Measurements from ENCODE around the gene ARHGAP21. TPM values are rescaled to one million over a fixed set of nuclear protein-coding genes. Genes with fewer than 3 reads are reported as not detected.
A peak's percentile ranks its signal among the peaks of the same experiment; 100 is the strongest.

ARHGAP21 gene
- total RNA-seq, 1 experiment from 2014 or later = 59.4 TPM

DNA sequence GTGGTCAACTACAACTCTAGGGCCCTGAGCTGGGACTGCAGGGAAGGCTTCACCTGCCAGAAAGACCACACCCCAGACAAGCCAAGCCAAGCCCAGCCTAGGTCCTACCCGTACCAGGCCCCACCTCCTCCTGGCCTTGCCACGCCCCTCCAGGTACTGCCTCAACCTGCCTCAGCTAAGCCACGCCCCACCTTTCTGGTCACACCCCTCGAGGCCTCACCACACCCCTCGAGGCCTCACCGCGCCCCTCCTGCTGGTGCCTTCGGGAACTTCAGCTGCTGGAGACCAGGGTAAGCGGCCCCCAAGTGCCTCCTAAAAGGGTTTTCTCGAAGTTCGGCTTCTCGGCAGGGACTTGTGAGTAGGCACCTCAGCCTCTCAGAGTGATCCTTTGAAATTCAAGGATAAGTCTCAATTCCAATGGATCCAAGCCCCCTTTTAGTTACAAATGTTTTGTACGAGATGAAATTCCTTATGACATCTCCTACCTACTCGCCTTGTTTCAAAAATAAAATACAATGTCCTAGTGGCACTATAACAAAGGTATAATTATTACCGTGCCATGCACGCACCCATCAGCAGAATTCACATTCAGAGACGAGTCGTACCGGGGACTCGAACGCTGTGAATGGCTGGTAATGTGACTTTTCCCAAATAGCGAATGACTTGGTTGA, 171.2 kb downstream of the ARHGAP21 start:
- Mint-ChIP-seq H3K9me3 (no peaks in the 10 kb centered on the region), H3K4me3 (no peak overlapping the region), H3K27ac (no peak overlapping the region), H3K4me1 (peaks cover 25 to 27% of the 10 kb centered on the region in 2 experiments), H3K27me3 (ENCODE audit: low read depth) (peaks cover 9% of the 10 kb centered on the region), H3K36me3 (ENCODE audit: insufficient read depth in 1 of 3, low read depth in 3 of 3) (no peaks in the 10 kb centered on the region)
- no peak overlapping the region for H2BK12ac ChIP-seq (ENCODE audit: insufficient read length, low read depth, low read length)
- no peak overlapping the region for H3K4ac ChIP-seq (ENCODE audit: low read depth, low read length)
- WGBS (ENCODE audit: extremely low coverage, insufficient read length, low lambda C conversion rate) = no CpG with 5 or more reads among the region's 22 CpGs
- H3K9me3 ChIP-seq (ENCODE audit: control insufficient read depth, low read depth, low read length) = no peaks in the 10 kb centered on the region
- no peak overlapping the region for H4K91ac ChIP-seq (ENCODE audit: insufficient read length, low read depth, low read length)
- no peak overlapping the region for H2AFZ ChIP-seq (ENCODE audit: low read length)
- H3K79me1 ChIP-seq (ENCODE audit: insufficient read depth, low read depth, low read length, poor library complexity, severe bottlenecking) = no peaks in the 10 kb centered on the region
- TF ChIP-seq, protein P1, sequence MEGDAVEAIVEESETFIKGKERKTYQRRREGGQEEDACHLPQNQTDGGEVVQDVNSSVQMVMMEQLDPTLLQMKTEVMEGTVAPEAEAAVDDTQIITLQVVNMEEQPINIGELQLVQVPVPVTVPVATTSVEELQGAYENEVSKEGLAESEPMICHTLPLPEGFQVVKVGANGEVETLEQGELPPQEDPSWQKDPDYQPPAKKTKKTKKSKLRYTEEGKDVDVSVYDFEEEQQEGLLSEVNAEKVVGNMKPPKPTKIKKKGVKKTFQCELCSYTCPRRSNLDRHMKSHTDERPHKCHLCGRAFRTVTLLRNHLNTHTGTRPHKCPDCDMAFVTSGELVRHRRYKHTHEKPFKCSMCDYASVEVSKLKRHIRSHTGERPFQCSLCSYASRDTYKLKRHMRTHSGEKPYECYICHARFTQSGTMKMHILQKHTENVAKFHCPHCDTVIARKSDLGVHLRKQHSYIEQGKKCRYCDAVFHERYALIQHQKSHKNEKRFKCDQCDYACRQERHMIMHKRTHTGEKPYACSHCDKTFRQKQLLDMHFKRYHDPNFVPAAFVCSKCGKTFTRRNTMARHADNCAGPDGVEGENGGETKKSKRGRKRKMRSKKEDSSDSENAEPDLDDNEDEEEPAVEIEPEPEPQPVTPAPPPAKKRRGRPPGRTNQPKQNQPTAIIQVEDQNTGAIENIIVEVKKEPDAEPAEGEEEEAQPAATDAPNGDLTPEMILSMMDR (conservative IDR thresholded peaks at IDR 0.05) = peak; percentile 75
- no peak overlapping the region for H3K27ac ChIP-seq (ENCODE audit: insufficient read length, low read depth, low read length)
- H4K20me1 ChIP-seq (ENCODE audit: control insufficient read depth, insufficient read depth, insufficient read length) = no peaks in the 10 kb centered on the region
- no peak overlapping the region for H3K56ac ChIP-seq (ENCODE audit: insufficient read length, low read depth, low read length)
- H4K5ac ChIP-seq (ENCODE audit: insufficient read length, low read depth, low read length) = no peak overlapping the region
- no peak overlapping the region for H2BK120ac ChIP-seq (ENCODE audit: low read depth, low read length, poor library complexity, severe bottlenecking)
- H3K23ac ChIP-seq (ENCODE audit: insufficient read length, low read depth, low read length) = no peak overlapping the region
- H3K4me1 ChIP-seq (ENCODE audit: insufficient read depth, low read length) = no peaks in the 10 kb centered on the region
- no peak overlapping the region for H3K18ac ChIP-seq (ENCODE audit: insufficient read length, low read depth, low read length)
- H3K14ac ChIP-seq (ENCODE audit: insufficient read depth, low read length) = no peak overlapping the region
- H3K79me2 ChIP-seq (ENCODE audit: insufficient read depth, low read length) = no peaks in the 10 kb centered on the region
- no peak overlapping the region for H2BK15ac ChIP-seq (ENCODE audit: low read depth, low read length)
- no peaks in the 10 kb centered on the region for H3K27me3 ChIP-seq (ENCODE audit: insufficient read depth, low read length)
- no peak overlapping the region for H3T11ph ChIP-seq (ENCODE audit: low read length)
- peak; percentile 99 for DNase-seq
- H4K8ac ChIP-seq (replicated peaks; ENCODE audit: insufficient read length, low read depth, low read length) = no peak overlapping the region
- no peak overlapping the region for H2AK5ac ChIP-seq (ENCODE audit: insufficient read length, low read length)
- H3K23me2 ChIP-seq (ENCODE audit: insufficient read length, low read depth, low read length, poor library complexity, severe bottlenecking) = no peaks in the 10 kb centered on the region
- H3K9ac ChIP-seq (ENCODE audit: extremely low read depth, insufficient read length, low read length) = no peak overlapping the region
- H2BK20ac ChIP-seq (ENCODE audit: low read depth, low read length, poor library complexity, severe bottlenecking) = no peak overlapping the region
- H3K4me2 ChIP-seq (ENCODE audit: insufficient read depth, insufficient read length, low read length) = no peak overlapping the region
- no peak overlapping the region for H2BK5ac ChIP-seq (ENCODE audit: insufficient read length, low read length)

All from H9 (cell line).